Glomerular visceral epithelial cell (primary cell): ENCODE measurements around the gene AMN.

Experiments used
- DNase-seq: peaks from one replicate; pipeline ENCODE4 v3.0.0-alpha.2; 2016; ENCODE audit errors: extremely low spot score

The AMN gene

DNA sequence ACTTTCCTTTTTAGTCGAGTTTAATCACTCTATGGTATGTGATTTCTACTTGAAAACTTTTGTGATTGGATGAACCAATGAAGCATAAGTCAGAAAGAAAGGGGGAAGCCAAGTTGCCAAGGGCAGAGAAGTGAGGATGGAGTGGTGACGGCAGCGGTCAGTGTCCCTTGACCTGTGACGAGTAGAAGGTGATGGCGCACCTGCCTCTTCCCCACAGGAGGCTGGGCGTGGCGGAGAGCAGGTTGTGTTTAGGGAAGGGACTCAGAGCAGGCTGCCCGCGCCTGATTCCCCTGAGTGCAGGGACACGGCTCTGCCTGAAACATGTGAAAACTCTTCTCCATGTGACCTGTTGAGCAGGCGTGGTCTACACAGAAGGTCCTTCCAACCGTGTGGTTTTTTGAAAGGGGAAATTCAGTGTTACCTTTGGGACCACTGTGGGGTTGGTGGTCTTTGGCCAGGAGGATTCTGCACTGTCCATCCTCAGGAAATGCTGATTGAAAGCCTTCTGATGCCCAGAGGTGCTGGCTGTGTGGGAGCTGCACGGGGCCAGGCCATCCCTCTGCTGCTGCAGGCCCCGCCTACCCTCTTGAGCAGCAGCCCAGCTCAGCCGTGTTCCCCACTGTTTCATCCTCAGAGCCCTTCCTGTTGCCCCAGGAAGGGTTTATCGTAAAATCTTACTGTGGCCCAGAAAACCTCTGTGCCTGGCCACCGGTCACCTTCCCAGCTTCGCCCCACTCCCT, 23.5 kb upstream of the AMN start:
- DNase-seq = no peak

DNA sequence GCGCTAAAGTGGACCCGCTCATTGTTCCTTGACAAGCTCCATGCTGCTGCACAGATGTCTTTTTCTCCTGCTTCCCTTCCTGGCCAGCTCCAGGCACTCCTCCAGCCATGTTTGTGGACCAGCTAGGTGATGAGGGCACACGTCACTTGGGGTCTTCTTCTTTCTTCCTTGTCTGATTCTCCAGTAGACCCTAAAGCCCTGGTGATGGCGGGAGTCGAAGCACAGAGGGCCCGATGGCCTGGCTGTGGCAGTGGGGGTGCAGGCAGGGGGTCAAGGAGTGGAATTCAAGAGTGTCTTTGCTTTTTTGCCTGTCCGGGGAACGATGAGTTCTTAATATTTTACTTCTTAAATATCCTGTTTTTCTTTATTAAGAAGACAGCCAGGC, 23.0 kb upstream of the AMN start:
- no peak for DNase-seq

DNA sequence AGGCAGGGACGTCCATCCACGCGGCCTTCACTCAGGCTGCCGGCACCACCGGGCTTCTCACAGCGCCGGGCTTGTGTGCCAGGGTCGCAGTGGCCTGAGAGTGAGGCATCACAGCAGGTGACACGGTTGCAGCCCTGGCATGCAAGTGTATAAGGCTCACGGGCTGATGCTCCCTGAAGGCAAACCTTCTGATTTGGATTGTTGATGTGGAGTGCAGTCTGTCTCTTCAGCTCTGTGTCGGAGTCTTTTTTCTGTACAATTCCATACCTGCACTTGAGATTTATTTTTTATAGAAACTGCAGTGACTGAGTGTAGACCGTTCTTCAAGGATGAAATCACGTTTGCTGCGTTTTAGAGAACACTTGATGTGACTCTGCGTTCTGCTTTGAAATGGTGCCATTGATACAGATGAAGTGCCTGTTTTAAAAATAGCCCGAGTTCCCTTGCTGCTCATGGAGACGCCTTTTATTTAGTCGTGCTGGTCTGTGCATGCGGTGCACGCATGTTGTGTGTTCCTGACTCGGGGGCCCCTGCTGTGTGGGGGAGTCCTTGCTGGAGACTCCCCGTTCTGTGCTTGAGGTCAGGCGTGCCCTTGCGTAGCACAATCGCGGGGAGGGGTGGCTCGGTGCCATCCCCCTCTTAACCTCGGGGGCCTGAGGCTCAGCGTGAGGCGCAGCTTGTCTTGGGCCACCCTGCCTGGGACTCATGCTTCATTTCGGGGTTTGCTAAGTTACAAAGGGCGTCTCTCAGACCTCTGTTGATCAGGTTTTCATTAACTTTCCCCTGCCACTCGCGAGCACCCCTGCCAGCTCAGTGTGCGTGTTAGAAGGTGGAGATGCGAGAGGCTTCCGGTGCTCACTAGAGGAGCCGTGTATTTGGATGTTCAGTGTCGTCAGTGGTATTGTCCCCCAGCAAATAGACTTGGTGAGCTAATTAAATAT, 21.6 kb upstream of the AMN start:
- no peak for DNase-seq

DNA sequence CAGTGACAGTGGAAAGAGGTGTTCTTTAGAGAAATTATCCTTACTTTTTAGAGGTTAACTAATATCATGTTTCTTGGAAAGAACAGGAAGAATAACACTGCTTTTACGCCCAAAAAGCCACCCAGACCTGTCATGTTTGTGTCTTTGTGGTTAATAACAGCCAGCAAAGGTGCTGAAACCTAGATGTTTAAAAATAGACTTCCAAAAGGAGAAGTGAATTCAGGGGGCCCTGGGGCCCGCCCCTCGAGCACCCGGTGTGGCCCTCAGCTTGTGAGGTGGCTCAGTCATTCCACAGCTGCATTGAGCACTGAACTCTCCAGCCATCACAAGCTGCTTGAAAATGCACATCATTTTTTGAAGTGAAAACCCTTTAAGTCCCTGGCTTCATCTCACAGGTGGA, 20.8 kb upstream of the AMN start:
- no peak for DNase-seq

DNA sequence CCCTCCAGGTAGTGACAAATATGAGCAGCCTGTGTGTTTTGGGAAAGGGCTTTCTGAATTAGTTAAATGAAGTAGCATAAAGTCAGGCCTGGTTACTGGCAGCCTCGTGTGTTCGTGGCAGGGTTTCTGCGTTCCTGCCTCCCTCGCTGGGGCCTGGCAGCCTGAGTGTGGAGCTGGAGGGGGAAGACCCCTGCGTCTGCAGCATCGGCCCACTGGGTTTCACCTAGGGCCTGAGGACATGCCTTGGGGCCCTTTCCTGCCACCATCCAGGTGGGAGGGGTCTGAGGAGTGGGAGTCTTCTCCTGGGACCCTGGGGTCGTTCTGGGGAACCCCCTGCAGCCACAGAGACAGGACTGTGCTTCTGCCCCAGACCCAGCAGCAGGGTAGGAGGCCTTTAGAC, 20.4 kb upstream of the AMN start:
- DNase-seq = no peak

DNA sequence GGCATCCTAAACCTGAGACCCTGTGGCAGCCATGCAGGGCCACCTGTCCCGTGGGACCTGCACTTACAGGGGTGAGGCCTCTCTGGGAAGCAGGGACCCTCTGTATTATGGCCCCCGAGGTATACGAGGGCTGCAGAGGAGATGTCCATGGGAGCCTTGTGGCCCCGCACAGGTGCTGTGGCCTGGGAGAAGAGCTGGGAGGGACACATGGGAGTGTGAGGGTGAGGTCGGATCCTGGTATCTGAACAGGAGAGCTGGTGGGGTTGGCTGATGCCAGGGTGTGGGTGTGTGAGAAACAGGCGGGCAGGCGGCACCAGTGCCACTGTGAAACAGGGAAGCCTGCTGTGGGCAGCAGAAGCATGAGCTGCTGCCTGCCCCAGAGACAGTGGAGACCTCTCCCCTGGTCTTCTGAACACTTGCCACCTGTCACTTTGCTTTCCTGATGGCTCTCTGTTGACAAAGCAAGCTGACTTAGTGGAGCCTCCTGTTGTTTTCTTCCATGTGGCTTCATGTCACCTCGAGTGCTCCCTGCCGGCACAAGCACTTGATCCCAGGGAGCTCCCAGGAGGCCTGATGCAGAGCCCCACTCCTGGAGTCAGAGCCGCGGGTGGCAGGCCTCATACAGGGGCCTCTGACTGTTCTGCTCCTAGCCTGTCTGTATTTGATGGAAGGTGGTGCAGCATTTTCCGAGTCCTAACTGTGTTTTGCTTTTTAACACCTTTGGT, 19.8 kb upstream of the AMN start:
- DNase-seq = no peak

DNA sequence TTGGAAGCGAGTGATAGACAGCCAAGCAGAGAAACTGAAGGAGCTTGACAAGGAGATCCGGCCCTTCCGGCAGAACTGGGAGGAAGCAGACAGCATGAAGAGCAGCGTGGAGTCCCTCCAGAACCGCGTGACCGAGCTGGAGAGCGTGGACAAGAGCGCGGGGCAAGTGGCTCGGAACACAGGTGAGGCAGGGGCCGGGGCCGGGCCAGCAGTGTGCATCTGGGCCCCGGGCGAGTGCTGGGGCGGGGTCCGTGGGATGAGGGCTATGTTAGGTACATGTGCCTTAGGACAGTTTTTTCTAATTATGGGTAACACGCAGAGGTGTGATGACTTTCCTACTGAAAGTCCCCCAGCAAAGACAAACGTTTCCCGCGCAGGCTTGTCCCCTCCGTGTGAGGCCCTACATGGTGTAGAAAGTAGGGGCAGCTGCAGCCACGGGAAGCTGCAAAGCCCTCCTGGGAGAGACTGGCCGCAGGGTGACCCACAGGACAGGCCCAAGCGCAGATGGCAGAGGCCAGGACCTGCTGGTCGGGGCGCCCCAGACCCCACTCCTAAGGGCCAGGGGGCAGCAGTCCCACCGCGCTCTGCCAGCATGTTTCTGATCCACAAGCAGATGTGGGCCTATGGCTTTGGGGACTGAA, 19.1 kb upstream of the AMN start:
- no peak for DNase-seq

DNA sequence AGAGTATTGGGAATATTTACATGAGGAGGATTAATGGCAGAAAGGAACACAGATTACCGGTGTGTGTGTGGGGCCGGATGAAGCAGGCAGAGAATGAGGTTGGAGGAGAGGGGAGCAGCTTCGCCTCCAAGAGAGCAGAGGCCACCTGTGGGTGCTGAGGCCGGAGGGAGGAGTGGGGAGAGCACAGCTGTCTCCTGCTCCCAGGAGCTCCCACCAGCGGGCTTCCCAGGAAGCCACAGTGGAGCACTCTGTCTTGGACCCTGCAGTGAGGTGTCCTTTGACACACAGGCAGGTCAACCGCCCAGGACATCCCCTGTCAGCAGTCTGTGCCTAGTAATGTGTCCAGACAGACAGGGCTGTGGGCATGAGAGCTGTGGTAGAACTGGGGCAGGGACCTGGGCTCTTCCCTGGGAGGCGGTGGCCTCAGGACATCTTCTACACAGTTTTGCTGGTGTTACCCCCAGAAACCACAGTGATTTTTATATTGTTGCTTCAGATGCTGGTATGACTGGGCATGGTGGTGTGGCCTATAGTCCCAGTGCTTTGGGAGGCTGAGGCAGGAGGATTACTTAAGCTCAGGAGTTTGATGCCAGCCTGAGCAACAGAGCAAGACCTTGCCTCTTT, 18.5 kb upstream of the AMN start:
- DNase-seq = no peak

DNA sequence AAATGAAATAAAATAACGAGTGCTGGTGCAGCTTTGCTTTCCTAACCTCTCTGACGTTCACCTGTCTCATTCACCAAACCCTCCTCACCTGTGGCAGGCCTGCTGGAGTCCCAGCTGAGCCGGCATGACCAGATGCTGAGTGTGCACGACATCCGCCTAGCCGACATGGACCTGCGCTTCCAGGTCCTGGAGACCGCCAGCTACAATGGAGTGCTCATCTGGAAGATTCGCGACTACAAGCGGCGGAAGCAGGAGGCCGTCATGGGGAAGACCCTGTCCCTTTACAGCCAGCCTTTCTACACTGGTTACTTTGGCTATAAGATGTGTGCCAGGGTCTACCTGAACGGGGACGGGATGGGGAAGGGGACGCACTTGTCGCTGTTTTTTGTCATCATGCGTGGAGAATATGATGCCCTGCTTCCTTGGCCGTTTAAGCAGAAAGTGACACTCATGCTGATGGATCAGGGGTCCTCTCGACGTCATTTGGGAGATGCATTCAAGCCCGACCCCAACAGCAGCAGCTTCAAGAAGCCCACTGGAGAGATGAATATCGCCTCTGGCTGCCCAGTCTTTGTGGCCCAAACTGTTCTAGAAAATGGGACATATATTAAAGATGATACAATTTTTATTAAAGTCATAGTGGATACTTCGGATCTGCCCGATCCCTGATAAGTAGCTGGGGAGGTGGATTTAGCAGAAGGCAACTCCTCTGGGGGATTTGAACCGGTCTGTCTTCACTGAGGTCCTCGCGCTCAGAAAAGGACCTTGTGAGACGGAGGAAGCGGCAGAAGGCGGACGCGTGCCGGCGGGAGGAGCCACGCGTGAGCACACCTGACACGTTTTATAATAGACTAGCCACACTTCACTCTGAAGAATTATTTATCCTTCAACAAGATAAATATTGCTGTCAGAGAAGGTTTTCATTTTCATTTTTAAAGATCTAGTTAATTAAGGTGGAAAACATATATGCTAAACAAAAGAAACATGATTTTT, 17.1 kb upstream of the AMN start:
- no peak for DNase-seq

DNA sequence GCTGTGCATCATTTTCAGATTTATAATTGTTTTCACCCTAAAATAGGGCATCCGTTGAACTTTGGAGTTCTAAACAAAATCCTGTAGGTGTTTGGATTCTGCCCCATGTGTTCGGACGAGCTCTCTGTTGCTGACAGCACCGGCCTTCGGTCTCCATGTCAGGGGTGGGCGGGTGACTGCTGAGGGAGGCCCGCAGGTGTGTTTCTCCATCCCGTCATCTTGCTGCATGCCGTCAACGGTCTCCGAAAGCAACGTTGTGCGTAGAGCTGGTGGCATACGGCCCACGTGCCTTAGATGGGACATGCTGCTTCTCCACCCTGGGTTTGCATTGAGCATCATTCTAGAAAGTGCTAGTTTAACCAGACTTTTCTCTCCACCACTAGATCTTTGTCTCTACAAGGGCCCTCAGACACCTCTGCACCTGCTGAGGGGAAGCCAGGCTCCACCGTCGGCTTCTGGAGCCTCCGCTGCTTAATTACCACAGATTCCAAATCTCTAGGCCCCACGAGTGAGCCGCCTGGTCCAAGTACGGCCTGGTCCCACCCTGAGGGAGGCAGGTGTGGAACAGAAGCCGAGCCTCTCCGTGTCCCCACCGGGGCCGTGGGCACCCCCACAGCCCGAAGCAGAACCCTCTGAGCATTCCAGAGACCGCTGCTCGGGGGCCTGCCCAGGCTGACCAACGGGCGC, 15.7 kb upstream of the AMN start:
- DNase-seq = no peak

DNA sequence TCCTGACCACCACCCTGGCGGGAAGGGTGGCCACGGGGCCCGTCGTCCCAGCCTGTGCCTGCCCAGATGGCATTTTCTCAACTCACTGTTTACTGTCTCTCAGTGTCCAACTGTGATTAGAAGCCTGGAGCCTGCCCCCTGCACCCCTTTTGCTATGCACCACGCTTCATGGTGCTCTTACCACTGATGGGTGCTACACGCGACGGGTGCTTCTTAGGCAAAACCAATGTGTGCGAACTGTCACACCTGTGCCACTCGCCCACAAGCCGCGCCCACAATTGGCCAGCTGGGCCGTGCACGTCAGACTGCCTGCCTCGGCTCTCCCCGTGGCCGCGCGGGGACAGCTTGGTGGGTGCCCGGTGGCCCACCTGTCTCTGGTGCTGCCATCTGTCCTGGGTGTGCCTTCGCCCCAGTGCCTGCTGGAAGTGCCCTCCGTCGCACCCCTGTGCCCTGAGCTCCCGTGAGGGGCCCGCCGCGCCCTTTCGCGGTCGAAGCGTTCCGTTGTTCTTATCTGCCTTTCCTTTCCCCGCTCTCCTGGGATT, 15.1 kb upstream of the AMN start:
- DNase-seq = no peak

DNA sequence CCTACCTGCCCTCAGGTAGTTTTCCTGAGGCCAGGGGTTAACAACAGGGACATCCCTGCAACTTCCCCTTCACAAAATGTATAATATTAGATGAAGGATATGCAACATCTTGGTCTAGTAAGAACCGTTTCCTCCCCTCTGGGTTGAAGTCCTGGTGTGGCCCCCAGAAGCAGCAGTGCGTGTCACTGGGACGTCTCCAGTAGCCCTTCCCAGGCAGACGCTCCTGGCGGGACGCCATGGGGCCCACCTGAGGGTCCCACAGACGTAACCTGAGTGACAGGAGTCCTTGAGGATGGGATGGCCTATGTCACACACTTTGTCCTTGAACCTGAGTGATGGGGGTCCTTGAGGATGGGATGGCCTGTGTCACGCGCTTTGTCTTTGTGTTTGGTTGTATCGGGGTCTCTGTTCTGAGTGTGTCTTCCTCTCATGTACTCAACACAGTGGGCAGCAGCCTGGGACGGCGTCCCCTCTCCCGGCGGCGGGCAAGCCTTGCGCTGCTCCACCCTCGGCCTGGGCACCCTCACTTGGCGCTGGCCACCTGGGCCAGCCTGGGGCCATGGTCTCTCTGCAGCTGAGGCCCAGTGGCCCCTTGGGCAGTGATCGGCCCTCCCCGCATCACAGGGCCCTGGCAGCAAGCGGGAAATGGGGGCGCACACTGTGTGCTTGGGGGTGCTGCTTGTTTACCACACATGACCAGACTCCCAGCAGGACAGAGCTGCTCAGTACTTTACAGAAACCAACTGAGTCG, 14.3 kb upstream of the AMN start:
- DNase-seq = no peak

DNA sequence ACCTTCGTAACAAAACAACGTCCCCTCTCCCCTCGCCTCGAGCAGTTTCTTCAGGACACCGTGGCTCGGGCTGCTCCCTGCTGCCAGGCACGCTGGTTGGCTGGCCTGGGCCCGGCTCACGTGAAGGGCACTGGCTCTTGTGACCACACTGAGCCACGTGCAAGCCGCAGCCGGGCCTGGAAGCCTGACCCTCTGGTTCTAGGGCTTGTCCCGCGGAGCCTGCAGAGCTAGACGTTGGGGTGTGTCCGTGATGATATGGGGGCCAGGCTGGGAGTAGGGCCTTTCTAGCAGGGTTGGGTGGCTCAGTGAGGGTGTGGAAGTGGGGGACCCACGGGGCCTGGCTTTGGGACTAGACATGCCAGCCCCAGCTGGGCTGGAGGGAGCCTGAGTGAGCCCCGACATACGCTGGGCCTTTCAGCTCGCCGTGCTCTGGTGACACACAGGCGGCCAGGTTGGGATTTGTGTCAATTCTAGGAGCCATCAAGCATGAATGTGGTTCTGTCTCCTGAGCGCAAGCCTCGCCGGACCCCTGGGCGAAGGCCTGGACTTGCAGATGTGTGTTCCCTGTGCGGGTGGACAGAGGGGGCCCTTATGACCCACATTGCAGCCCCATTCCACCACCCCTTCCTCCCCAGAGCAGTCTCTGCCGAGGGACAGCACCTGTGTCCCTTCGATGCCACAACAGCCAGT, 13.6 kb upstream of the AMN start:
- no peak for DNase-seq

DNA sequence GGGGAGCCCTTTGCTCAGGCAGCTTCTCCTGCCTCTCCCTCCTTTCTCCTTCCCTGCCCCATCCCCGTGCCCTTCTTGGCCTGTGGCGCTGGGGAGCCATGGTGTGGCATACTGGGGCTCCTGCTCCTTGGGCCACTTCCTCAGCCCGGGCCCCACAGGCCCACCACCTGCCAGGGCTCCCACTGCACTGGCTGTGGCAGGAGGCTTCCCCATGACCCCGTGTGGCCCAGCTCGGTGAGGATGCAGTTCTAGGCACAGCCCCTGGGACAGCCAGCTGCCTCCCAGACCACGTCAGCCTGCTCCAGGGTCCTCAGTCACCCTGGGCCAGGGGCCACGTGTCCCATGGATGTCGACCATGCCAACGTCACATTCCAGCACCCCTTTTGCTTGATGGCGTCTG, 13.0 kb upstream of the AMN start:
- no peak for DNase-seq

DNA sequence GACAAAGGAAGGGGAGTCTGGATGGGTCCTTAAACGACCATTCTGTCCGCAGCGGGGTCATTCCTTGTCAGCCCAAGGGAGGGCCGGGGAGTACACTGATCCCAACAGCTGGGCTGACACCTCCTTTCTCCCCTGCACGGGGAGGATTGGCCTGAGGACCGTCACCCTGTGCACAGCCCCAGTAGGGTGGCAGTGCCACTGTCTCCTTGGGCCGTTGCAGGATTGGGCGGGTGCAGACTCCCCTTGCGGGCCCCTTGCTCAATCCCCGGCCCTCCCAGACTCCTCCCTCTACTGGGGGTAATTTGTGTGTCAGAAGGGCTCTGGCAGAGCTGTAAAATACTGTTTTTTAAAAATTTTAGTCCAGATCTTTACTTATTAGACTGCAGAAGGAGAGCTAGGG, 12.6 kb upstream of the AMN start:
- no peak for DNase-seq

DNA sequence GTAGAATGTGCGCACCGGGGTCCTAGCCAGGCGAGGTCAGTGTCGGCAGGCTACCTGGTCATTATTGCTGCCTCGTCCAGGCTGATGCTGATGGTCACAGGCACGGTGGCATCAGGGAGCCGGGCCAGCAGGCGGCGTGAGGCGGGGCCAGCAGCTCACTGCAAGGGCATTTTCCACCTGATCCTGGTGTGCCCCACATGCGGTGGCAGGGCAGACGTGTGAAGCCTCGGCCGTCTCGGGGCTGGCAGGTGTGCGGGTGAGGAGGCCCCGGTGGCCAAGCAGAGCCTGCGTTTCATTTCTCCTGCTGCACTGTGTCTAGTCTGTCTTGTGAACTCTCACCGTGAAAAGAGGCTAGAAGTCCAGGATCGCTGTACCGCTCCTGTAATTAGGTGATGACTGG, 12.0 kb upstream of the AMN start:
- DNase-seq = no peak

DNA sequence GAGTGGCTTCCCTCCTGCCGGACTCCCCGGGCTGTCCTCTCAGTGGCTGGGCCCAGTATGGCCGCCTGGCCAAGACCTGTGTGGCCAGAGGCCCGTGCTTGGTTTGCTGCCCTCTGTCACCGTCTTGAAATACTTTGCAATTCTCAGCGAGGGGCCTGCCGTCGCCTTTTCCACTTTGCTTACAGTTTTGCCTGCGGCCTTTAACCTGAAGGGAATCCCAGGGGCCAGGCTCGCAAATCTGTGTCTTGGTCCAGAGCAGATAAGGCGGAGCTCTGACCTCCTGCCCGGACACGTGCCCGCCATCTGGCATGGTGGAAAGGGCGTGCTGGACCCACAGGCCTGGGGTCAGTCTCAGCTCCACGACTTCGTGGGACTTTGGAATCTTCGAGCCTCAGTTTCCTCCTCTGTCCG, 10.9 kb upstream of the AMN start:
- no peak for DNase-seq
